ENCODE data around the gene SMAD6.
"Not testable (repeated sequence)": the region's sequence is repeated elsewhere in the genome, so short reads cannot be mapped to it uniquely, and the experiment has no call there.

SMAD6 gene

GRCh38 chr15:66743703-66744536, 41.9 kb downstream of the SMAD6 start:
- no peak for DNase-seq

GRCh38 chr15:66744610-66745279, 42.7 kb downstream of the SMAD6 start:
- DNase-seq: no peak

GRCh38 chr15:66745530-66746230, 43.6 kb downstream of the SMAD6 start:
- no peak for DNase-seq

GRCh38 chr15:66746231-66746605, 44.2 kb downstream of the SMAD6 start:
- DNase-seq: no peak

GRCh38 chr15:66747223-66747622, 45.2 kb downstream of the SMAD6 start:
- no peak for DNase-seq

- no peak for DNase-seq
Observed at GRCh38 chr15:66747886-66748707, 46.1 kb downstream of the SMAD6 start.

- no peak for DNase-seq
Observed at GRCh38 chr15:66748708-66749035, 46.6 kb downstream of the SMAD6 start.

- no peak for DNase-seq
Observed at GRCh38 chr15:66749841-66750575, 48.0 kb downstream of the SMAD6 start.

- no peak for DNase-seq
Observed at GRCh38 chr15:66750609-66751008, 48.6 kb downstream of the SMAD6 start.

- no peak for DNase-seq
Observed at GRCh38 chr15:66751579-66751978, 49.5 kb downstream of the SMAD6 start.

GRCh38 chr15:66752078-66752477, 50.0 kb downstream of the SMAD6 start:
- DNase-seq: no peak

GRCh38 chr15:66753687-66754377, 51.8 kb downstream of the SMAD6 start:
- no peak for DNase-seq

GRCh38 chr15:66754789-66755188, 52.8 kb downstream of the SMAD6 start:
- DNase-seq: no peak

- DNase-seq: no peak
Observed at GRCh38 chr15:66755298-66756068, 53.4 kb downstream of the SMAD6 start.

- DNase-seq: no peak
Observed at GRCh38 chr15:66756295-66756694, 54.3 kb downstream of the SMAD6 start.

- DNase-seq: no peak
Observed at GRCh38 chr15:66757030-66757429, 55.0 kb downstream of the SMAD6 start.

- DNase-seq: no peak
Observed at GRCh38 chr15:66757521-66757920, 55.5 kb downstream of the SMAD6 start.

- DNase-seq: not testable (repeated sequence)
Observed at GRCh38 chr15:66758217-66758616, 56.2 kb downstream of the SMAD6 start.

- DNase-seq: no peak
Observed at GRCh38 chr15:66758844-66759243, 56.8 kb downstream of the SMAD6 start.

- no peak for DNase-seq
Observed at GRCh38 chr15:66760097-66760967, 58.3 kb downstream of the SMAD6 start.

Measured in AML-193 (cell line).